Mesendoderm (in vitro differentiated cells): Measurements from ENCODE around the gene KPNB1.

Source experiments
- DNase-seq: peaks from one replicate; pipeline ENCODE4 v3.0.0; 2013
- H2AK5ac ChIP-seq: 2 replicates; pipeline ENCODE4 v1.6.1; 2013; ENCODE audit warnings: low read length, inconsistent platforms
- H2BK120ac ChIP-seq: 2 replicates; pipeline ENCODE4 v1.6.1; 2013; ENCODE audit warnings: low read depth, mild to moderate bottlenecking, low read length, moderate library complexity, mixed read lengths
- H2BK15ac ChIP-seq: replicated peaks from 2 replicates; pipeline ENCODE4 v1.6.1; 2013; ENCODE audit warnings: low read depth, mild to moderate bottlenecking, moderate library complexity
- H2BK5ac ChIP-seq: 2 replicates; pipeline ENCODE4 v1.6.1; 2013; ENCODE audit warnings: low read length, inconsistent platforms
- H3K18ac ChIP-seq: 2 replicates; pipeline ENCODE4 v1.6.1; 2013; ENCODE audit warnings: mild to moderate bottlenecking, low read length, mixed read lengths
- H3K23ac ChIP-seq: one replicate; pipeline ENCODE4 v1.6.1; 2013; ENCODE audit warnings: low read length
- H3K27ac ChIP-seq: 2 replicates; pipeline ENCODE4 v1.5.1; 2013; ENCODE audit warnings: low read depth, mild to moderate bottlenecking, inconsistent platforms, low read length, moderate library complexity
- H3K27me3 ChIP-seq: 2 replicates; pipeline ENCODE4 v1.6.1; 2013; ENCODE audit warnings: low read length, control low read depth, mild to moderate bottlenecking, inconsistent platforms; ENCODE audit not compliant: insufficient read depth, poor library complexity
- H3K36me3 ChIP-seq: 2 replicates; pipeline ENCODE4 v1.6.1; 2013; ENCODE audit warnings: low read length, inconsistent platforms; ENCODE audit not compliant: control insufficient read depth, insufficient read depth
- H3K4ac ChIP-seq: one replicate; pipeline ENCODE4 v1.6.1; 2013; ENCODE audit warnings: low read depth, mild to moderate bottlenecking, low read length, moderate library complexity
- H3K4me1 ChIP-seq: 2 replicates; pipeline ENCODE4 v1.6.1; 2013; ENCODE audit warnings: low read depth, low read length, inconsistent platforms; ENCODE audit not compliant: control insufficient read depth
- H3K4me2 ChIP-seq: 2 replicates; pipeline ENCODE4 v1.6.1; 2013; ENCODE audit warnings: low read length
- H3K4me3 ChIP-seq: 2 replicates; pipeline ENCODE4 v1.5.1; 2013; ENCODE audit warnings: mild to moderate bottlenecking, low read length
- H3K56ac ChIP-seq: one replicate; pipeline ENCODE4 v1.6.1; 2013; ENCODE audit warnings: low read length
- H3K79me1 ChIP-seq: 2 replicates; pipeline ENCODE4 v1.6.1; 2013; ENCODE audit warnings: low read length, inconsistent platforms
- H3K79me2 ChIP-seq: 2 replicates; pipeline ENCODE4 v1.6.1; 2013; ENCODE audit warnings: mild to moderate bottlenecking, low read length; ENCODE audit not compliant: control insufficient read depth, insufficient read depth
- H3K9ac ChIP-seq: 2 replicates; pipeline ENCODE4 v1.6.1; 2013; ENCODE audit warnings: low read length, inconsistent platforms
- H4K5ac ChIP-seq: one replicate; pipeline ENCODE4 v1.6.1; 2013; ENCODE audit warnings: low read length
- H4K8ac ChIP-seq: one replicate; pipeline ENCODE4 v1.6.1; 2013; ENCODE audit warnings: low read depth, mild to moderate bottlenecking, control low read depth, low read length, moderate library complexity
- WGBS: extraction: QIAGEN DNeasy Blood & Tissue Kit; methylation state at CpG from one replicate; pipeline ENCODE4 v1.1.7; 2013; ENCODE audit warnings: low lambda C conversion rate, missing lambda C conversion rate; ENCODE audit not compliant: insufficient coverage; ENCODE audit errors: extremely low coverage; 5-methylcytosine and 5-hydroxymethylcytosine counted together

The KPNB1 gene

DNA sequence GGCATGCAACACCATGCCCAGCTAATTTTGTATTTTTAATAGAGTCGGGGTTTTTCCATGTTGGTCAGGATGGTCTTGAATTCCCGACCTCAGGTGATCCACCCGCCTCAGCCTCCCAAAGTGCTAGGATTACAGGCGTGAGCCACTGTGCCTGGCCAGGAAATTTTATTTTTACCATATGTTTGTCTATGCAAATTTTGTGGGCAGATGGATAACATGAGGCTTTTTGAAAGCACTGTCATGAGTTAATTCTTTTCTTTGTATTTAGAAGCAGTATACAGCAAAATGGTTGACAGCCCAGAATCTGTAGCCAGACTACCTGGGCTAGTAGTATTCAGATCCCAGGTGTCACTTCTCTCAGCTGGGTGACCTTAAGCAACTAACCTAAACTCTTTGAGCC, 8.5 kb upstream of the KPNB1 start:
- Histone ChIP-seq H3K4me2 (no peak overlapping the region), H3K79me1 (no peaks in the 10 kb centered on the region), H3K79me2 (no peaks in the 10 kb centered on the region), H3K4me1 (no peaks in the 10 kb centered on the region), H3K4ac (no peak overlapping the region), H4K8ac (no peak overlapping the region), H3K56ac (no peak overlapping the region), H3K36me3 (no peaks in the 10 kb centered on the region), H4K5ac (no peak overlapping the region), H2AK5ac (no peak overlapping the region), H2BK15ac (no peak overlapping the region), H2BK5ac (no peak overlapping the region), H3K4me3 (no peak overlapping the region), H3K23ac (no peak overlapping the region), H3K27ac (no peak overlapping the region), H2BK120ac (no peak overlapping the region), H3K9ac (no peak overlapping the region), H3K18ac (no peak overlapping the region), H3K27me3 (no peaks in the 10 kb centered on the region)
- WGBS = no CpG with 5 or more reads among the region's 4 CpGs
- no peak for DNase-seq

DNA sequence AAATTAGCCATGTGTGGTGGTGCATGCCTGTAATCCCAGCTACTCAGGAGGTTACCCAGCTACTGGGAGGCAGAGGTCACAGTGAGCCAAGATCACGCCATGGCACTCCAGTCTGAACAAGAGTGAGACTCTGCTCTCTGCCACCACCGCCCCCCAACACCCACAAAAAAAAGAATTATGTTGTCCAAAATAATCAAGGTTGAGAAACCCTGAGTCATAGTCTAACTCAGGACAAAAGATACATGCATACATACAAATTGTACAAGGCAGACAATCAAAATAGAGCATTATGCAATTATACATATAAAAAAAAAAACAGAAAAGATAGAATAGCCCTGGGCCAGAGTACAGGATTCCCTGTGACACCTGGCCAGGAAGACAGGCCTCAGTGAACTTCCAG, 6.6 kb upstream of the KPNB1 start:
- Histone ChIP-seq H3K36me3 (no peaks in the 10 kb centered on the region), H3K9ac (no peak overlapping the region), H4K5ac (no peak overlapping the region), H3K56ac (no peak overlapping the region), H3K27me3 (no peaks in the 10 kb centered on the region), H3K27ac (no peak overlapping the region), H2BK5ac (no peak overlapping the region), H3K79me1 (no peaks in the 10 kb centered on the region), H3K23ac (no peak overlapping the region), H3K4me1 (no peaks in the 10 kb centered on the region), H4K8ac (no peak overlapping the region), H3K4me2 (no peak overlapping the region), H3K79me2 (no peaks in the 10 kb centered on the region), H2BK120ac (no peak overlapping the region), H3K18ac (no peak overlapping the region), H3K4ac (no peak overlapping the region), H3K4me3 (no peak overlapping the region), H2AK5ac (no peak overlapping the region), H2BK15ac (no peak overlapping the region)
- WGBS = no CpG with 5 or more reads among the region's 2 CpGs
- DNase-seq = no peak

DNA sequence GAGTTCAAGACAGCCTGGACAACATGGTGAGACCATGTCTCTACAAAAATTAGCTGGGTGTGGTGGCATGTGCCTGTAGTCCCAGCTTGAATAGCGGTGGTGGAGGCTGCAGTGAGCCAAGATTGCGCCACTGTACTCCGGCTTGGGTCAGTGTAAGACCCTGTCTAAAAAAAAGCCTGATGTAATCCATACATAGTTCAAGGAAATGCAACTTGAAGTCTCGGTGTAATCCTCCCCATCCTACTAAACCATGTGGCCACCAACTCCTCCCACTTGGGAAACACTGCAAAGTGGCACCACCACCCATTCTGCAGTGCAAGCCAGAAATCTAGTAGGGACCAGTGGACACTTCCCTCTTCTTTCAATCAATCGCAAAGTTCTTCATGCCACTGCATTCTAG, 5.4 kb upstream of the KPNB1 start:
- Histone ChIP-seq H3K27ac (no peak overlapping the region), H3K79me1 (no peaks in the 10 kb centered on the region), H2AK5ac (no peak overlapping the region), H2BK120ac (no peak overlapping the region), H3K36me3 (no peaks in the 10 kb centered on the region), H3K4me2 (no peak overlapping the region), H3K18ac (no peak overlapping the region), H3K56ac (no peak overlapping the region), H4K5ac (no peak overlapping the region), H3K4me3 (no peak overlapping the region), H2BK5ac (no peak overlapping the region), H4K8ac (no peak overlapping the region), H3K23ac (no peak overlapping the region), H2BK15ac (no peak overlapping the region), H3K4ac (no peak overlapping the region), H3K4me1 (no peaks in the 10 kb centered on the region), H3K79me2 (peaks cover 2% of the 10 kb centered on the region), H3K9ac (no peak overlapping the region), H3K27me3 (no peaks in the 10 kb centered on the region)
- WGBS = no CpG with 5 or more reads among the region's 5 CpGs
- DNase-seq = no peak

DNA sequence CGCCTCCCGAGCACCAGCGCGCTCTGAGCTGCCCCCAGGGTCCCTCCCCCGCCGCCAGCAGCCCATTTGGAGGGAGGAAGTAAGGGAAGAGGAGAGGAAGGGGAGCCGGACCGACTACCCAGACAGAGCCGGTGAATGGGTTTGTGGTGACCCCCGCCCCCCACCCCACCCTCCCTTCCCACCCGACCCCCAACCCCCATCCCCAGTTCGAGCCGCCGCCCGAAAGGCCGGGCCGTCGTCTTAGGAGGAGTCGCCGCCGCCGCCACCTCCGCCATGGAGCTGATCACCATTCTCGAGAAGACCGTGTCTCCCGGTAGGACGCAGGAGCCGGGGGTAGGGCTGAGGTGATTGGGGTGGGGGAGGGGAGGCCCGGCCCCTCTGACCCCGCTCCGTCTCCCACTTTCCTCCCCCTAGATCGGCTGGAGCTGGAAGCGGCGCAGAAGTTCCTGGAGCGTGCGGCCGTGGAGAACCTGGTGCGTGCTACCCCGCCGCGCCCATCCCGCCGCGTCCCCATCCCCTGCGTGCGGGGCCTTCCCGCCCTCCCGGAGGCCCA, 329 bp downstream of the KPNB1 start:
- WGBS = no CpG with 5 or more reads among the region's 48 CpGs

DNA sequence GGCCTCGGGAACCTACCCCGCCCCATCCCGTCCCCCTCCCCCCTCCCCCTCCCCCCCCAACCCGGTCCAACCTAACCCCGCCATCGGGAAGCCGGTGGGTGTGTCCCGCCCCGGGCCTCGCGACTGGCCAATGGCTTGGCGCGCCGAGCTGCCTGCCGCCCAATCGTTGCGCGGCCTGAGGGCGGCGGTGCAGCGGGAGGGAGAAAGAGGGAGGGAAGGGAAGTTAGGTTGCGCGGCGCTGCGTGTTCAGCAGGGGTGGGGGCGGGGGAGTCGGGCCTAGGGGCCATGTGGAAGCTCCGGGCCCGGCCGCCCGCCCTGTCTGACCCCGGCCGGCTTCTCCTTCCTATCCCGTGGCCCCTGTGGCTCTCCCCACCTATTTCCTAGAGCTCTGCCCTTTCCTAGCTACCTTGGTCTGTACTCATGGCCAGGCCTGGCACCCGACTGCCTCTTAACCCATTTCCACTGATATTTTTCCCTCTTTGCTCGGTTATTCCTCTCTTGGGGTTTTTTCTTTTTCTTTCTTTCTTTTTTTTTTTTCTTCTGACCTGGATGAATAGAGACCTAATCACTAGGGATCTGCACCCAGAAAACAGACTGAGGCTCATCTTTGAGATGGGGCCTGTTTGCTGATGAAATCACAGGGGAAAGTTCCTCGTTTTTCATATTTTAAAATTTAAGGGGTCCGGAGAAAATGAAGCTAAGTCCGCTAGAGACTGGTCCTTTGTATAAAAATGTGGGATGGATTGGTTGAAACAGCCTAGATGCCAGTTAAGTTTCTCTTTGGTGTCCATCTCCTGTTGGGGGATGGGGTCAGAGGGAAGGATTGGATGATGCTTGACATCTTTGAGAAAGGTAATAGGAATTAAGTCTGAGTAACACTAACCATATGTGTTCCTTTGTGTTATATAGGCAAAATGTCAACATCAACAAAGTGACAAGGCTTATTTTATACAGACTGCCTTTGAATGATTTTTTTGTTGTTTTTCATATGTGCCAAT, 1.1 kb downstream of the KPNB1 start:
- H3K36me3 ChIP-seq = peaks cover 13% of the 10 kb centered on the region
- peak; percentile 99 for DNase-seq
- H2BK120ac ChIP-seq = no peak overlapping the region
- H3K4me1 ChIP-seq = peaks cover 4% of the 10 kb centered on the region
- peak overlapping the region; percentile 90 for H3K4ac ChIP-seq
- H3K27me3 ChIP-seq = no peaks in the 10 kb centered on the region
- H4K5ac ChIP-seq = no peak overlapping the region
- peak overlapping the region; percentile 95 for H3K4me3 ChIP-seq
- peak overlapping the region; percentile 86 for H3K27ac ChIP-seq
- peak overlapping the region; percentile 97 for H3K9ac ChIP-seq
- peak overlapping the region; percentile 97 for H3K56ac ChIP-seq
- peak overlapping the region; percentile 86 for H2AK5ac ChIP-seq
- peak overlapping the region; percentile 80 for H3K4me2 ChIP-seq
- H3K79me2 ChIP-seq = peaks cover 50% of the 10 kb centered on the region
- H4K8ac ChIP-seq = no peak overlapping the region
- no peak overlapping the region for H3K23ac ChIP-seq
- H2BK5ac ChIP-seq = no peak overlapping the region
- no CpG with 5 or more reads among the region's 39 CpGs for WGBS
- peak overlapping the region; percentile 88 for H3K18ac ChIP-seq
- H3K79me1 ChIP-seq = peaks cover 11% of the 10 kb centered on the region
- H2BK15ac ChIP-seq = no peak overlapping the region

More for the DNA sequence above, 329 bp downstream of the KPNB1 start:
- DNase-seq = peak; percentile 77
- Histone ChIP-seq H3K79me1 (peaks cover 5% of the 10 kb centered on the region), H3K23ac (no peak overlapping the region), H4K8ac (peak overlapping the region; percentile 93), H3K4ac (peak overlapping the region; percentile 99), H3K27me3 (no peaks in the 10 kb centered on the region), H3K4me3 (peak overlapping the region; percentile 75), H2BK120ac (peak overlapping the region; percentile 48), H3K79me2 (peaks cover 43% of the 10 kb centered on the region), H3K36me3 (peaks cover 8% of the 10 kb centered on the region), H3K27ac (peak overlapping the region; percentile 95), H3K18ac (peak overlapping the region; percentile 94), H4K5ac (no peak overlapping the region), H2BK15ac (no peak overlapping the region), H2BK5ac (peak overlapping the region; percentile 71), H3K56ac (peak overlapping the region; percentile 94), H3K4me2 (no peak overlapping the region), H3K9ac (peak overlapping the region; percentile 92), H3K4me1 (peaks cover 2% of the 10 kb centered on the region), H2AK5ac (no peak overlapping the region)
